ENCODE data around the gene CCDC54. TPM values are rescaled to one million over a fixed set of nuclear protein-coding genes. Genes with fewer than 3 reads are reported as not detected.

The CCDC54 gene
- total RNA-seq, 1 donor from 2014 or later, result not detected

DNA sequence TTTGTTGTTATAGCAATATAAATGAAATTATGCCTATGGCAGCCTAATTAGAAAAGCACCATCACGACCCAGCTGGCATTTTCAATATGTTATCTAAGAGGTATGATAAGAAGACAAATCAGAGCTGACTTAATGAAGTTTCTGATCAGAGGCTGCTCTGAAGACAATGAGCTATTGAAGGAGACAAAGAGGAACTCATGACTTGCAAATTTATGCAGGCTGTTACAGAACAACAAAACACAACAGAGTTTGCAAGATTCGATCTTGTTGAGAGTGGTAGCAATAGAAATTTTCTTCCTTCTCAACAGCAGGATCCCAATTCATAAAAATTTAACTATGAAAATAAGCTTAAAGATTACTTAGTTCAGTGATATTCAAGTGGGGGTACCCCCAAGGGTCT, 7.7 kb downstream of the CCDC54 start:
- H3K27ac Mint-ChIP-seq, result no peak overlapping the region
- DNase-seq (ENCODE audit: low spot score, unreplicated experiment), result no peak
- TF ChIP-seq, protein P1, sequence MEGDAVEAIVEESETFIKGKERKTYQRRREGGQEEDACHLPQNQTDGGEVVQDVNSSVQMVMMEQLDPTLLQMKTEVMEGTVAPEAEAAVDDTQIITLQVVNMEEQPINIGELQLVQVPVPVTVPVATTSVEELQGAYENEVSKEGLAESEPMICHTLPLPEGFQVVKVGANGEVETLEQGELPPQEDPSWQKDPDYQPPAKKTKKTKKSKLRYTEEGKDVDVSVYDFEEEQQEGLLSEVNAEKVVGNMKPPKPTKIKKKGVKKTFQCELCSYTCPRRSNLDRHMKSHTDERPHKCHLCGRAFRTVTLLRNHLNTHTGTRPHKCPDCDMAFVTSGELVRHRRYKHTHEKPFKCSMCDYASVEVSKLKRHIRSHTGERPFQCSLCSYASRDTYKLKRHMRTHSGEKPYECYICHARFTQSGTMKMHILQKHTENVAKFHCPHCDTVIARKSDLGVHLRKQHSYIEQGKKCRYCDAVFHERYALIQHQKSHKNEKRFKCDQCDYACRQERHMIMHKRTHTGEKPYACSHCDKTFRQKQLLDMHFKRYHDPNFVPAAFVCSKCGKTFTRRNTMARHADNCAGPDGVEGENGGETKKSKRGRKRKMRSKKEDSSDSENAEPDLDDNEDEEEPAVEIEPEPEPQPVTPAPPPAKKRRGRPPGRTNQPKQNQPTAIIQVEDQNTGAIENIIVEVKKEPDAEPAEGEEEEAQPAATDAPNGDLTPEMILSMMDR (IDR thresholded peaks at IDR 0.05; ENCODE audit: unreplicated experiment), result no peak
- no peaks in the 10 kb centered on the region for H3K9me3 Mint-ChIP-seq (ENCODE audit: low read depth)
- no peaks in the 10 kb centered on the region for H3K36me3 Mint-ChIP-seq (ENCODE audit: insufficient read depth)
- H3K4me3 Mint-ChIP-seq (ENCODE audit: low read depth), result no peak overlapping the region
- no peaks in the 10 kb centered on the region for H3K4me1 Mint-ChIP-seq (ENCODE audit: low read depth)
- H3K27me3 Mint-ChIP-seq, result no peaks in the 10 kb centered on the region

DNA sequence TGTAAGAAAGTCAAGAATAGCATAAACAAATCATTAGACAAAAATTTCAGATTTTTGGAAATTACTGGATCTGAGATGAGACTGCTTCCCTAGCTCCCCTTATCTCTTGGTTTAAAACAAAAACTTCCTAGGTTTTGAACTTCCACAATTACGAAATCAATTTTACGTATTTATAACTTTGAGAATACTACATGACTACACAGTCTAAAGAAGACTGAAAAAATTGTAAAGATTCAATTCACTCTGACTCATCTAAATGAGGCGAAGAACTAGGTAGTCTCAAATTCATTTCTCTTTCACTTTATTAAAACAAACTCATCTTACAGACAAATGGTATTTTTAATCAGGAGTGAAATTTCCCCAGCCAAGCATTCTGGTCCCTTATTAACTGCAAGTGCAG, 10.3 kb downstream of the CCDC54 start:
- Mint-ChIP-seq H3K4me3 (ENCODE audit: low read depth) (no peak overlapping the region), H3K4me1 (ENCODE audit: low read depth) (no peaks in the 10 kb centered on the region), H3K27me3 (no peaks in the 10 kb centered on the region), H3K27ac (no peak overlapping the region), H3K36me3 (ENCODE audit: insufficient read depth) (no peaks in the 10 kb centered on the region), H3K9me3 (ENCODE audit: low read depth) (no peaks in the 10 kb centered on the region)
- TF ChIP-seq, protein P1 (IDR thresholded peaks at IDR 0.05; ENCODE audit: unreplicated experiment), result no peak
- DNase-seq (ENCODE audit: low spot score, unreplicated experiment), result no peak

DNA sequence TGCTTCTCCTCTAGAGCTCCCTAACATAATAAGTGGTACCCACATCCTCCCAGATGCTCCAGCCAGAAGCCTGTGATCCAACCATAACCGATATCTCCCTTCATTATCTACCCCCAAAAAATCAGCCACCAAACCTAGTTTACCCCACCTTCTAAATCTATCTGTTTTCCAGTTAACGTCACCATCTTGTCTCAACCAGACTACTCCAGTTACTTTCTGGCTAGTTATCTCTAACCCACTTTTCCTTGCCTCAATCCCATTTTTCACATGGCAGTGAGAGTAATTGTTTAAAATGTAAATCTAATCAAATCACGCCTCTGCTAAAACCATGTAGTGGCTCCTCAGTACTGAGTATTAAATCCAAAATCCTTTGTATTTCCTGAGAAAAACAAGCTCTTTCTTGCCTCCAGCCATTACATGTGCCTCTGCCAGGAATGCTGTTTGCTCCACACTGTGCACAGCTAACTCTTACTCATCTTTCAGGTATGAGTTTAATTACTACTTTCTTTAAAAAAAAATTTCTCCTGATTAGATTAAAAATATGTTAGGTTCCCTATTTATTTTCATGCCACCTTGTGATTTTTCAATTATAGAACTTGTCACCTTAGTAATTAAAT, 15.4 kb downstream of the CCDC54 start:
- Mint-ChIP-seq H3K36me3 (ENCODE audit: insufficient read depth) (no peaks in the 10 kb centered on the region), H3K27ac (no peak overlapping the region), H3K4me1 (ENCODE audit: low read depth) (no peaks in the 10 kb centered on the region), H3K4me3 (ENCODE audit: low read depth) (no peak overlapping the region), H3K9me3 (ENCODE audit: low read depth) (no peaks in the 10 kb centered on the region), H3K27me3 (no peaks in the 10 kb centered on the region)
- TF ChIP-seq, protein P1 (IDR thresholded peaks at IDR 0.05; ENCODE audit: unreplicated experiment), result no peak
- no peak for DNase-seq (ENCODE audit: low spot score, unreplicated experiment)

DNA sequence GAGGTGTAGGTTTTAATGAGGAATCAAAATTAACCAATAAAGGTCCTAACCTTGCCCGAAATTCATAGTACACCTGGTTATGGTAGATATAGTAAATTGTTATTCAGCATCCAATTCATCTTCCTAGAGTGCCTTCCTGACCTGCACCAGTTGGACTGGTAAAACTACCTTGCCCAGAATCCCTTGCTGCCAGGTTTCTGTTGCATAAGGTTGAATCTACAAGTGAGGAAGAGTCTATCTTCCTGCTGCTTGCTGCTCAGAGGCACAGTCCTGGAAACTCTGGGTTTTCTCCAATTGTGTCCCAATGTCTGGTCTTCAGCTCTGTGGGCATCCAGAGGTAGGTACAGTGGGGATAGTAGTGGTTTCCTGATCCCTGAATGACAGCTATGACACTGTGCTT, 17.3 kb downstream of the CCDC54 start:
- no peak overlapping the region for H3K4me3 Mint-ChIP-seq (ENCODE audit: low read depth)
- TF ChIP-seq, protein P1 (IDR thresholded peaks at IDR 0.05; ENCODE audit: unreplicated experiment), result no peak
- no peaks in the 10 kb centered on the region for H3K9me3 Mint-ChIP-seq (ENCODE audit: low read depth)
- H3K27me3 Mint-ChIP-seq, result no peaks in the 10 kb centered on the region
- no peak overlapping the region for H3K27ac Mint-ChIP-seq
- no peak for DNase-seq (ENCODE audit: low spot score, unreplicated experiment)
- no peaks in the 10 kb centered on the region for H3K36me3 Mint-ChIP-seq (ENCODE audit: insufficient read depth)
- H3K4me1 Mint-ChIP-seq (ENCODE audit: low read depth), result no peaks in the 10 kb centered on the region

DNA sequence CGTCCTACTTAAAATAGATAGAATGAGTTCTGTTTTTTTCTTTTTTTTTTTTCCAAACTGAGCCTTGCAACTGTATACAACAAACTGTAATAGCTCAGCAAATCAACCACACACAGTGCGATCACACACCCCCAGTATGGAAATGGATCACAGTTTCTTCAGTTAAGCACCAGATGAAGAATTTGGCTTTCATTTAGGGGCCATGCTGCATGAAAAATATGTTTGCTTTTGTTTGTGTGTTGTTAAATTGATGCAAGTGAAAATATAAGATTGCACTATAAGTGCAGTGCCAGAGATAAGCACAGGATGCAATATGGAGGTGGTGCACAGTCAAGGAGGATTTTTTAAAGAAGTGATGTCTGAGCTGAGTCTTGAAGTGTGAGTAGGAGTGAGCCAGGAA, 17.8 kb downstream of the CCDC54 start:
- Mint-ChIP-seq H3K36me3 (ENCODE audit: insufficient read depth) (no peaks in the 10 kb centered on the region), H3K4me3 (ENCODE audit: low read depth) (no peak overlapping the region), H3K27me3 (no peaks in the 10 kb centered on the region), H3K9me3 (ENCODE audit: low read depth) (no peaks in the 10 kb centered on the region), H3K4me1 (ENCODE audit: low read depth) (no peaks in the 10 kb centered on the region), H3K27ac (no peak overlapping the region)
- DNase-seq (ENCODE audit: low spot score, unreplicated experiment), result no peak
- TF ChIP-seq, protein P1 (IDR thresholded peaks at IDR 0.05; ENCODE audit: unreplicated experiment), result no peak

All from progenitor cell of endocrine pancreas (in vitro differentiated cells).